ENCODE measurements around the gene GOLGA6D. TPM values are rescaled to one million over a fixed set of nuclear protein-coding genes. Genes with fewer than 3 reads are reported as not detected.

The GOLGA6D gene
- total RNA-seq, 1 experiment from 2014 or later, result 0.12 TPM

GRCh38 chr15:75327491-75327890 lies 44.9 kb downstream of the GOLGA6D start:
- Histone ChIP-seq H3K9ac (ENCODE audit: low read length) (no peak overlapping the region), H3K36me3 (ENCODE audit: control insufficient read depth in 1 of 2, insufficient read depth in 2 of 2, low read length in 2 of 2) (no peaks in the 10 kb centered on the region), H3K27ac (ENCODE audit: low read depth, low read length) (no peak overlapping the region), H3K4me1 (ENCODE audit: control insufficient read depth in 1 of 2, insufficient read depth in 2 of 2, low read length in 2 of 2) (no peaks in the 10 kb centered on the region), H4K20me1 (ENCODE audit: insufficient read depth) (no peaks in the 10 kb centered on the region), H3K4me3 (replicated peaks in 1 of 2; ENCODE audit: low read depth in 1 of 2, low read length in 2 of 2) (no peak overlapping the region), H3K9me2 (ENCODE audit: insufficient read depth) (no peaks in the 10 kb centered on the region), H3K79me2 (ENCODE audit: insufficient read depth, low read length) (no peaks in the 10 kb centered on the region), H2AFZ (ENCODE audit: low read depth, low read length, poor library complexity, severe bottlenecking) (no peak overlapping the region), H3K4me2 (ENCODE audit: low read length) (no peak overlapping the region), H3K9me3 (ENCODE audit: control insufficient read depth in 1 of 2, insufficient read depth in 1 of 2, low read depth in 1 of 2, low read length in 2 of 2) (no peaks in the 10 kb centered on the region), H3K27me3 (ENCODE audit: insufficient read depth, low read length) (no peaks in the 10 kb centered on the region)
- intact Hi-C loops (cut with micrococcal nuclease), result loop anchor here (2.0 kb wide), 1 partner anchor 19 kb away; the partner anchor contains the start of gene NEIL1
- ChIA-PET CTCF (no interaction called here), POLR2A (no interaction called here), RAD21 (ENCODE audit: low non-redundant PET in 1 of 2, low total read pairs in 2 of 2, uncharacterized antibody in 2 of 2, unreplicated experiment in 2 of 2) (no interaction called here)
- DNase-seq (ENCODE audit: low read depth, low spot score) (no peak), ATAC-seq (no peak)
- no peak for TF ChIP-seq ZNF274 (IDR thresholded peaks at IDR 0.05; ENCODE audit: low read depth, low read length)
- no peak for TF ChIP-seq REST (IDR thresholded peaks at IDR 0.05; ENCODE audit: low read depth)
- TF ChIP-seq SRF (IDR thresholded peaks at IDR 0.05; ENCODE audit: low read depth), result no peak
- TF ChIP-seq ZBTB33 (IDR thresholded peaks at IDR 0.05; ENCODE audit: extremely low read depth, insufficient replicate concordance, low read length), result no peak
- TF ChIP-seq POLR2AphosphoS5 (IDR thresholded peaks at IDR 0.05; ENCODE audit: low read depth, low read length), result no peak
- no peak for TF ChIP-seq CTCF (IDR thresholded peaks at IDR 0.05 in 2 of 3, conservative IDR thresholded peaks at IDR 0.05 in 1 of 3; ENCODE audit: borderline replicate concordance in 1 of 3, insufficient read depth in 1 of 3, low read depth in 2 of 3, low read length in 2 of 3)
- no peak for TF ChIP-seq SIN3A (IDR thresholded peaks at IDR 0.05; ENCODE audit: low read depth)
- TF ChIP-seq CBX3 (IDR thresholded peaks at IDR 0.05; ENCODE audit: low read depth), result no peak
- no TSS peak for BruUV-seq (replicated peaks)
